Measurements from ENCODE around the gene PDE6B.
A peak's percentile ranks its signal among the peaks of the same experiment; 100 is the strongest.
"Not testable (repeated sequence)": the region's sequence is repeated elsewhere in the genome, so short reads cannot be mapped to it uniquely, and the experiment has no call there.

Gene PDE6B

GRCh38 chr4:658681-659667 lies 33.6 kb downstream of the PDE6B start:
- DNase-seq: no peak

DNA sequence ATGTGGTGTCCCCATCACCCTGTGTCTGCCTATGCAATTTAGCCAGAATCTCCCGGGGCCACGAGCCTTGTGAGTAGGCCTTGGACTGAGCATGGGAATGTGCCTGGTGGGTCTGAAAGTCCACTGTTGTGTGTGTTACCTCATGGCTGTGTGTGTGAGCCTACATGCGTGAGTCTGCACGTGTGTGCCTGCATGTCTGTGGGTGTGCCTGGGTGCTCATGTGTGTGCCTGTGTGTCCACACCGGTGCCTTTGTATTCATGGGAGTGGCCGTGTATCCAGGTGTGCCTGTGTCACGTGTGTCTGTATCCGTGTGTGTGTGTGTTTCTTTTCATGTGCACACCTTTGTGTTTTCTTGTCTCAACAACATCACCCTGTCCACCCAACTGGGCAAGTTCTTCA lies 34.5 kb downstream of the PDE6B start:
- no peak for DNase-seq

- no peak for DNase-seq
Measured at GRCh38 chr4:660401-660800, 35.0 kb downstream of the PDE6B start.

GRCh38 chr4:661231-661630 lies 35.9 kb downstream of the PDE6B start:
- DNase-seq: no peak

GRCh38 chr4:661881-662761 lies 36.7 kb downstream of the PDE6B start:
- DNase-seq: no peak

DNA sequence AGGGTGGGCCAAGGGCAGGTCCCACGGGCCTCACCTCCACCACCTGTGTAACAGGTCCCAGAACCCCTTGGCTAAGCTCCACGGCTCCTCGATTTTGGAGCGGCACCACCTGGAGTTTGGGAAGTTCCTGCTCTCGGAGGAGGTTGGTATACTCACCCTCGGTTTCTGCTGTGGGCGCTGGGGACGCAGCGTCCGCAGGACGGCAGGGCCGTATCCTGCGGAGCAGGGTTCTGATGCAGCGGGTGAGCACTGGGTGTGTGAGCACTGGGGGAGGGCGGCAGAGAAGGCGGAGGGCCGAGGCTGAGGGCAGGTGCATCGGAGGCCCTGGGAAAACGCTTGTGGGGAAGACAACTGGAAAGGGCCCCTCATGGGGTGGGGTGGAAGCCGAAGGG lies 37.7 kb downstream of the PDE6B start:
- no peak for DNase-seq

GRCh38 chr4:663438-664428 lies 38.4 kb downstream of the PDE6B start:
- no peak for DNase-seq

- no peak for DNase-seq
Measured at GRCh38 chr4:664713-665231, 39.4 kb downstream of the PDE6B start.

DNA sequence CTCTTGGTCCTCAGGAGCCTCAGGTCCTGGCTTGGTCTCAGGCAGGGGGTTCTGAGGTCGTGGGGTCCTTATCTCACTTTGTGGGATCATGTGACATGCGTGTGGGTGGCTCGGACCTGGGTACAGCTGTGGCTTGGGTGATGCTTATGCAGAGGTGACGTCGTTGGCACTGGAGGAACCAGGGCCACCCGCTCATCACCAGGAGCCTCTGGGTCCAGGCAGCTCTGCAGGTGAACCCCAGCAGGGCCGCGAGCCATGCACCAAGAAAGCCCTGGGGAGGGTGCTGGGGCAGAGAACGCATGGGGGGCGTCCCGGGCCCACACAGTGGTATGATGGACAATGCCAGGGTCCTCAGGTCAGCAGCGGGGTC lies 40.0 kb downstream of the PDE6B start:
- DNase-seq: no peak

- no peak for DNase-seq
Measured at GRCh38 chr4:665751-666435, 40.5 kb downstream of the PDE6B start.

- no peak for DNase-seq
Measured at GRCh38 chr4:666436-666810, 41.0 kb downstream of the PDE6B start.

DNA sequence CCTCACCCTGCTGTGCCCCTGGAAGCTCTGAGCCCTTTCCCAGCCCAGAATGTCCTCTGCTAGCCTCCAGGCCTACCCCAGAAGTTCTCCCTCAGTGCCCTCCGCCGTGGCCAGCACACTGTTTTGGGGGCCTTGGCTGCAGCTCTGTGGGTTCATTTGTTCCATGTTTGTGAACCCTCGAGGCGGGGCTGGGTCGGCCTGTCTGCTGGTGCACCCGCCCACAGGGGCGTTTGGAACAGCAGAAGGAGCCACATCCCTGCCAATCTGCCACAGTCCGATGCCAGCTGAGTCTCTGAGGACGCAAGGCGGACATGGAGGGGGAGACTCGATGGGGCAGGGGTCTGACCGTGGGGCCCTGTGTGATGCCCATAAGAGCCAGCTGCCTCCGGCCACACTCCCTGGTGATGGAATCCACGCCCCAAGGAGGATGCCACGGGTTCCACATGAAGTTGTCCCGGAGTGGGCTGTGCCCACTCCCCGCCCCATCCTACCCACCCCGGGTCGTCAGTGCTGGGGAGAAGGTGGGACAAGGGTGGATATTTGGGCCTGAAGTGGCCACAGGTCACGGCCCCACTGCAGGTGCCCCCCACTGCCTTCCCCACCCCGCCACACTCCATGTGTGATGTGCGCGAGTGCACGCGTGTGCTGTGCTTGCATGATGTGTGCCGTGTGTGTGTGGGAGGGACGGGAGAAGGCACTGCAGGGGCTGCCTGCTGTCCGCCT lies 41.6 kb downstream of the PDE6B start:
- DNase-seq: no peak

DNA sequence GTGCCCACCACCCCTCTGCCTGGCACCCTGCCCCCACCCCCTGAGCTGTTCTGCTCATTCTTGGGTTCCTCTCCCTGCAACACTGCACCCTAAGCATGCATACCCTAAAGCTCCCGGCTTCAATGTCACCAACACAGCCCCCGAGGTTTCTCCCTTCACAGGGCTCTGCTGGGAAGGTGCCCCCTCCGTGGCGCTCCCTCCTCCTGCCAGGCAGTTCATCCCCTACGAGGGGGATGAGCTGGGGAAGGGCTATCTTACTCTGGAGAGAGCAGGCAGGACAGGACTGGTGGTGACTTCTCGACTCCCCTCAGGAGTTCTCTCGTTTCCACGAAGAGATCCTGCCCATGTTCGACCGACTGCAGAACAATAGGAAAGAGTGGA lies 42.2 kb downstream of the PDE6B start:
- no peak for DNase-seq

DNA sequence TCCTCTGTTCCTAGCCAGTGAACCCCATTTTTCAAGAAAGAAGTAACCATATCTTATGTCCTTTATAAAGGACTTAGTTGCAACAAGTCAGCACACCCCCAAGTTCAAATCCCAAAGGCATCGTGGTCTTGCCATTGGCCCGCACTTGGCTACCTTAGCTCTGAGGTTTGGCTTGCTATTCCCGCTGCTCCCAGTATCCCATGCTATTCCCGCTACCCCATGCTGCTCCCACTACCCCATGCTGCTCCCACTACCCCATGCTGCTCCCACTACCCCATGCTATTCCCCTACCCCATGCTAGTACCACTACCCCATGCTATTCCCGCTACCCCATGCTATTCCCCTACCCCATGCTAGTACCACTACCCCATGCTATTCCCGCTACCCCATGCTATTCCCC lies 42.8 kb downstream of the PDE6B start:
- not testable (repeated sequence) for DNase-seq

- not testable (repeated sequence) for DNase-seq
Measured at GRCh38 chr4:669806-670559, 44.6 kb downstream of the PDE6B start.

DNA sequence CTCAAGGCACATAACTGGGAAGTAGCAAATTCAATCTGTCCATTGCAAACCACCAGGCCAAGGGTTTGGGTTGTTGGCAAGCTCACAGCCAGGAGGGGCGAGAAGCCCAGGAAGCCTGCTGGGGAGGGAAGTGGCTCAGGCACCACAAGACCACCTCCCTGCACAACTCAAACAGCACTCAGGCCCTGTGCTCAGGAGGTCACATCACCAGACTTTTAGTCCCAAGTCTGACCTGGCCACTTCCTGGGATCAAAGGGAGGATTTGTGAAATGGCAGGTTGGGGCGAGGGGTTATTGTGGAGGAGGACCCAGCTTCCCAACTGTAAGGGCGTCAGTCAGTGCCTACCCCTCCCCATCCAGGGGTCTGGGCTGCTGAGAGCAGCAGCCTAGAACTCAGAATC lies 46.4 kb downstream of the PDE6B start:
- no peak for DNase-seq

- DNase-seq: no peak
Measured at GRCh38 chr4:673349-674091, 48.1 kb downstream of the PDE6B start.

DNA sequence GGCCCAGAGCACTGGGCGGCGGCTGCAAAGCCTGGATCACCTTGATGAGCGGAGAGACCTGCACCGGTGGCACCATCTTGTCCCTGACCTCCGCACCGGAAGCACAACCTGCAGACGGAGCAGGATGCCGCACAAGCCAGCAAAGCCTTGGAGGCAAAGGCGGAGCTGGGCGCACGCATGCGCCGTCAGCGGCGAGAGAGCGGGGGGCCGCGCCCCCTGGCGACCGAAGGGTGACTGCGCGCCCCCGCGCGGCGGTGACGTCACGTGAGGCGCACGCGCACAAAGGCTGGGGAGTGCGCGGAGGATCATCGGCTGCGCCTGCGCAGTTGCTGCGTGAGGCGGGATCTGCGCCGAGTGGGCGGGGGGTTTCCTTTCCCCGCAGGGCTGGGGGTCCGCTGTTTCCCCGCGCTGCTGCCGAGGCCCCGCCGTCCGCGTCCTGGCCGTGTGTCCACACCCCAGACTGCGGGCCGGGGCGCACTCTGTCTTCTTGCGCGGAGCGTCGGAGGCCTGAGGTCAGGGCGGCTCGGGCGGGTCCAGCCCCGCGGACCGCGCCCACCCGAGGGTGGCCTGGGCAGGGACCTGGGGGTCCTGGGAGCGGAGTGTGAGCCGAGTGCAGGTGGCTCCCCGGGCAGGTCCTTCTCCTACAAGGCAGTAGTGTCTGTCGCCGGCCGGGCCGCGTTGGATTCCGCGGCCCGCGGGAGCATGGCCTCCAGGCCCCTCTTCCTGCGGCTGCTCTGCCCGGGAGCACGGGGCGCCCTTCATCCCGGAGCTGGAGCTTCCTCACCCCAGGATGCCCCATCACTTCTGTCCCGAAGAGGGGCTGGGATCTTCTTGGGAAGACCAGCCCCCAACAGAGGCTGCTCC lies 49.0 kb downstream of the PDE6B start, which contains the start of the genes ATP5ME and MYL5:
ATP5ME (minus strand) TSS at position 105 of the 864 bp plus-strand sequence; CDS start at position 76, 29 bp downstream.
MYL5 (plus strand) TSS at position 371 of the 864 bp plus-strand sequence. CDS start 3,485 bp downstream, outside the sequence.
- peak; percentile 65 for DNase-seq

Data from DMS79 (cell line).